NT2/D1 (cell line): ENCODE measurements around the gene GDNF.
"Not testable (repeated sequence)": the region's sequence is repeated elsewhere in the genome, so short reads cannot be mapped to it uniquely, and the experiment has no call there.

ENCODE experiments used
- SUZ12 ChIP-seq: IDR thresholded peaks from 2 replicates; pipeline ENCODE4 v1.6.1; 2011; ENCODE audit not compliant: insufficient read length, insufficient read depth; ENCODE audit errors: extremely low read depth
- YY1 ChIP-seq: IDR thresholded peaks from 2 replicates; pipeline ENCODE4 v1.6.1; 2011; ENCODE audit not compliant: insufficient read length, insufficient read depth
- ZNF274 ChIP-seq: IDR thresholded peaks from 2 replicates; pipeline ENCODE4 v1.6.1; 2011; ENCODE audit warnings: mild to moderate bottlenecking, low read depth, low read length

GRCh38 chr5:37796435-37796834 lies 43.4 kb downstream of the GDNF start:
- TF ChIP-seq YY1, ZNF274, SUZ12: not testable (repeated sequence)
